K562 (cell line): ENCODE measurements around the gene BAIAP2. TPM values are rescaled to one million over a fixed set of nuclear protein-coding genes. Genes with fewer than 3 reads are reported as not detected.

Experiments used
- ARID2 ChIP-seq: fragments of 450-650 bp; IDR thresholded peaks from 2 replicates; pipeline ENCODE4 v1.6.1; 2017; ENCODE audit warnings: antibody characterized with exemption, mild to moderate bottlenecking
- ATF1 ChIP-seq, 2 experiments: fragments of 450-650 bp in 1 of 2; IDR thresholded peaks; 2 replicates each; pipeline ENCODE4 v1.6.1; 2016; ENCODE audit warnings: missing compliant biosample characterization in 1 of 2, missing genetic modification characterization in 1 of 2
- BRF1 ChIP-seq: IDR thresholded peaks from 3 replicates; pipeline ENCODE4 v1.6.1; 2011; ENCODE audit warnings: borderline replicate concordance, mild to moderate bottlenecking; ENCODE audit not compliant: insufficient read length; ENCODE audit errors: extremely low read depth
- CREB1 ChIP-seq, 2 experiments: sonication (generic) in 1 of 2; formaldehyde crosslinking in 1 of 2; IDR thresholded peaks; 2 replicates each; pipeline versions ENCODE4 v1.6.1 to v1.8.0; 2012 to 2022; ENCODE audit warnings: inconsistent platforms in 1 of 2, mild to moderate bottlenecking in 1 of 2, missing genetic modification reagents in 1 of 2, moderate library complexity in 1 of 2
- CTBP1 ChIP-seq: fragments of 450-650 bp; IDR thresholded peaks from 2 replicates; pipeline ENCODE4 v1.6.1; 2016; ENCODE audit warnings: borderline replicate concordance
- CXXC5 ChIP-seq: fragments of 250-450 bp; sonication (Bioruptor Pico); IDR thresholded peaks from 2 replicates; pipeline ENCODE4 v1.8.0; 2022; ENCODE audit warnings: inconsistent platforms, mild to moderate bottlenecking, moderate library complexity
- HCFC1 ChIP-seq: IDR thresholded peaks from 2 replicates; pipeline ENCODE4 v1.6.1; 2012; ENCODE audit warnings: low read depth, low read length, improper control_type of control experiment
- HMG20B ChIP-seq: fragments of 250-450 bp; sonication (Bioruptor Pico); IDR thresholded peaks from 2 replicates; pipeline ENCODE4 v1.5.0; 2021; ENCODE audit warnings: mild to moderate bottlenecking
- JUND ChIP-seq, 2 experiments: IDR thresholded peaks; 2 replicates in 1 of 2; 3 replicates in 1 of 2; pipeline ENCODE4 v1.6.1; 2011; ENCODE audit warnings: borderline replicate concordance in 2 of 2, low read depth in 2 of 2, low read length in 2 of 2, improper control_type of control experiment in 1 of 2, missing biosample characterization in 1 of 2, missing genetic modification characterization in 1 of 2, missing genetic modification reagents in 1 of 2
- MAZ ChIP-seq, 2 experiments: fragments of 450-650 bp in 1 of 2; sonication (generic) in 1 of 2; formaldehyde crosslinking; IDR thresholded peaks in 1 of 2; conservative IDR thresholded peaks in 1 of 2; 2 replicates each; pipeline versions ENCODE4 v1.4.0 to v1.5.0; 2020; ENCODE audit warnings: mild to moderate bottlenecking in 1 of 2, missing genetic modification reagents in 1 of 2
- MBD2 ChIP-seq: sonication (generic); IDR thresholded peaks from 2 replicates; pipeline ENCODE4 v1.6.1; 2016; ENCODE audit warnings: low read depth, borderline replicate concordance
- MYC ChIP-seq, 2 experiments: fragments of 250-450 bp in 1 of 2; sonication (Bioruptor Pico) in 1 of 2; IDR thresholded peaks; 2 replicates each; pipeline versions ENCODE4 v1.5.1 to v1.6.1; 2012 to 2021; ENCODE audit warnings: low read depth in 2 of 2, borderline replicate concordance in 1 of 2, improper control_type of control experiment in 1 of 2, low read length in 1 of 2, mild to moderate bottlenecking in 1 of 2, moderate library complexity in 1 of 2
- NR0B1 ChIP-seq: fragments of 450-650 bp; IDR thresholded peaks from one replicate; pipeline ENCODE4 v1.6.1; 2018; ENCODE audit warnings: mild to moderate bottlenecking, moderate library complexity; ENCODE audit not compliant: partially characterized antibody
- RAD21 ChIP-seq, 2 experiments: fragments of 250-450 bp in 1 of 2; fragments of 450-650 bp in 1 of 2; sonication (Bioruptor Pico) in 1 of 2; formaldehyde crosslinking in 1 of 2; IDR thresholded peaks in 1 of 2; conservative IDR thresholded peaks in 1 of 2; 2 replicates each; pipeline versions ENCODE4 v1.4.0 to v1.8.0; 2020 to 2022; ENCODE audit warnings: mild to moderate bottlenecking in 2 of 2, moderate library complexity in 1 of 2
- RUNX1 ChIP-seq: sonication (generic); IDR thresholded peaks from 2 replicates; pipeline ENCODE4 v1.6.1; 2016; ENCODE audit warnings: antibody characterized with exemption, low read depth
- SAFB ChIP-seq: fragments of 200-400 bp; formaldehyde crosslinking; IDR thresholded peaks from 2 replicates; pipeline ENCODE4 v1.6.1; 2017; ENCODE audit warnings: low read depth, low read length, borderline replicate concordance
- SMC3 ChIP-seq: conservative IDR thresholded peaks from 2 replicates; pipeline ENCODE4 v1.6.1; 2011; ENCODE audit warnings: low read depth, low read length, improper control_type of control experiment; ENCODE audit not compliant: insufficient read depth
- SREBF1 ChIP-seq: fragments of 150-350 bp; IDR thresholded peaks from 2 replicates; pipeline ENCODE4 v1.6.1; 2014; ENCODE audit warnings: antibody characterized with exemption, low read depth, low read length, borderline replicate concordance
- TEAD4 ChIP-seq, 2 experiments: sonication (generic) in 1 of 2; formaldehyde crosslinking in 1 of 2; IDR thresholded peaks; 2 replicates each; pipeline versions ENCODE4 v1.6.1 to v1.8.0; 2012 to 2022; ENCODE audit warnings: borderline replicate concordance in 1 of 2, inconsistent platforms in 1 of 2, low read length in 1 of 2, mild to moderate bottlenecking in 1 of 2, missing genetic modification reagents in 1 of 2
- TFAP4 ChIP-seq: sonication (generic); formaldehyde crosslinking; IDR thresholded peaks from 2 replicates; pipeline ENCODE4 v1.8.0; 2022; ENCODE audit warnings: missing genetic modification reagents, mild to moderate bottlenecking, moderate library complexity, borderline replicate concordance
- polyA plus RNA-seq, 8 experiments: library from polyadenylated mRNA; depleted of rRNA in 4 of 8; stranded (reverse) in 5 of 8; unstranded in 3 of 8; fragments of >200 nt; fragmentation: Nextera tagmentation in 2 of 8; fragmentation: Illumina TruSeq in 1 of 8; extraction: Ambion mirVana in 2 of 8; extraction: Trizol in 1 of 8; gene quantifications; 2 replicates each; pipeline versions ENCODE4 v1.2.1 to v1.2.3, GENCODE V29; 2011 to 2014; ENCODE audit warnings: inconsistent platforms in 1 of 8, missing spikeins in 1 of 8
- total RNA-seq, 7 experiments: library from RNA; depleted of rRNA in 6 of 7; stranded (reverse); fragments of >200 nt in 6 of 7; fragmentation: Illumina TruSeq in 2 of 7; extraction: Trizol in 2 of 7; gene quantifications; 2 replicates each; pipeline versions ENCODE4 v1.2.1 to v1.2.3, GENCODE V29; 2011 to 2021; ENCODE audit warnings: low replicate concordance in 1 of 7
- TF ChIP-seq, protein P1 (sequence below): fragments of 450-650 bp; formaldehyde crosslinking; IDR thresholded peaks from 2 replicates; pipeline ENCODE4 v1.4.0; 2020; ENCODE audit warnings: mild to moderate bottlenecking

The BAIAP2 gene
- total and polyA plus RNA-seq, 9 of the 15 experiments (the other 6 are each of a cell fraction or from before 2014, with no cell fraction given) = 2.3 to 51.6 (median 18.4) TPM

DNA sequence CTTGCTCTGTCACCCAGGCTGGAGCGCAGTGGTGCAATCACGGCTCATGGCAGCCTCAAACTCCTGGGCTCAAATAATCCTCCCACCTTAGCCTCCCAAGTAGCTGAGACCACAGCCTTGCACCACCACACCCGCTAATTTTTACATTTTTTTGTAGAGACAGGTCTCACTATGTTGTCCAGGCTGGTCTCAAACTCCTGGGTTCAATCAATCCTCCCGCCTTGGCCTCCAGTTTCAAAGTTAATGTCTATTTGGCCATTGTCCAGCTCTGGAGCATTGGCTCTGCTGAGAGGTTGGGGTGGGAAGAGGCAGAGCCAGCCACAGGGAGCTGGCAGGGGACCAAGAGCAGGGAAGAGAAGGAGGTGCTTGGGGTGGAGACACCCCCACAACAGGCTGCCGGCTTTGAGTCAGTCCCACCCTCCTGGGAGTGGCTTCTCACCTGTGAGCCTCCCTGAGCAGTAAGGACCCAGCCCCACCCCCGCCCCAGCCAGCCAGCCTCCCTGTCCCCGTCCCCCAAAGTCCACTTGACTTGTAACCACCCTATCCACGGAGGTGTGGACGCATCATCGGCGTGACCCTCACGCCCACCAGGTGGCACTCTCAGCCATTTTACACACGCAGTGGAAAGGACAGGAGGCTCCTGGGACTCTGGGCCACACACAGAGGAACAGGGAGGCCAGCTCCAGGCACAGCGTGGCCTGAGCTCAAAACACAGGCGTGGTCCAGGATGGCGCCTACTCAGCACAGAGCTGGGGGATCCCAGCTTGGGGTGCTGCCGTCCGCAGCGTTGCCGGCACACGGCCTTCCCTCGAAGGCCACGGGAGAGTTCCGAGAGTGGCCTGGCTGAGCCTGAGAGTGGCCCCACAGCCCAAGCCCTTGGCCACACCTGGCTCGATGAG, 107.6 kb downstream of the BAIAP2 start (continued):
- TF ChIP-seq CXXC5 (CRISPR knock-in tag) (0 out of 2 replicates have a peak, but pooled peaks have one; percentile 25), SMC3 (peak; percentile 90), TFAP4 (CRISPR knock-in tag) (peak; percentile 31; the same call in 1 of the 2 replicates), JUND (IDR thresholded peaks at IDR 0.05; ENCODE audit: borderline replicate concordance, low read depth, low read length) (peak; percentile 40; the same call in 1 of the 2 replicates), JUND (tag; IDR thresholded peaks at IDR 0.05; ENCODE audit: borderline replicate concordance, low read depth, low read length) (no peak; the same call in 2 of the 3 replicates), RAD21 (CRISPR knock-in tag; conservative IDR thresholded peaks at IDR 0.05 in 1 of 2, IDR thresholded peaks at IDR 0.05 in 1 of 2) (peak; percentile 76 to 93), RUNX1 (no peak), BRF1 (no peak), NR0B1 (no peak), ATF1 (CRISPR knock-in tag; IDR thresholded peaks at IDR 0.05) (no peak), ATF1 (tag; IDR thresholded peaks at IDR 0.05) (0 out of 2 replicates have a peak, but pooled peaks have one; percentile 27), TEAD4 (IDR thresholded peaks at IDR 0.05; ENCODE audit: low read length) (no peak), TEAD4 (CRISPR knock-in tag; IDR thresholded peaks at IDR 0.05; ENCODE audit: borderline replicate concordance) (no peak), CREB1 (IDR thresholded peaks at IDR 0.05) (no peak; the same call in 1 of the 2 replicates), CREB1 (CRISPR knock-in tag; IDR thresholded peaks at IDR 0.05) (peak; percentile 52; the same call in 1 of the 2 replicates), HMG20B (CRISPR knock-in tag) (no peak), CTBP1 (peak; percentile 44; the same call in 1 of the 2 replicates), MYC (IDR thresholded peaks at IDR 0.05; ENCODE audit: low read depth, low read length) (peak; percentile 52; the same call in 1 of the 2 replicates), MYC (CRISPR knock-in tag; IDR thresholded peaks at IDR 0.05; ENCODE audit: borderline replicate concordance, low read depth) (no peak), SREBF1 (no peak), SAFB (peak; percentile 58; the same call in 1 of the 2 replicates), ARID2 (peak; percentile 66; the same call in 1 of the 2 replicates), HCFC1 (no peak), MAZ (CRISPR knock-in tag; conservative IDR thresholded peaks at IDR 0.05 in 1 of 2, IDR thresholded peaks at IDR 0.05 in 1 of 2) (peak in 1 of 2 experiments; percentile 43; a peak in 1 of 4 replicates), MBD2 (no peak)
- TF ChIP-seq, protein P1, sequence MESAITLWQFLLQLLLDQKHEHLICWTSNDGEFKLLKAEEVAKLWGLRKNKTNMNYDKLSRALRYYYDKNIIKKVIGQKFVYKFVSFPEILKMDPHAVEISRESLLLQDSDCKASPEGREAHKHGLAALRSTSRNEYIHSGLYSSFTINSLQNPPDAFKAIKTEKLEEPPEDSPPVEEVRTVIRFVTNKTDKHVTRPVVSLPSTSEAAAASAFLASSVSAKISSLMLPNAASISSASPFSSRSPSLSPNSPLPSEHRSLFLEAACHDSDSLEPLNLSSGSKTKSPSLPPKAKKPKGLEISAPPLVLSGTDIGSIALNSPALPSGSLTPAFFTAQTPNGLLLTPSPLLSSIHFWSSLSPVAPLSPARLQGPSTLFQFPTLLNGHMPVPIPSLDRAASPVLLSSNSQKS = no peak
